ENCODE results near the gene ALG10.
"Not testable (repeated sequence)": the region's sequence is repeated elsewhere in the genome, so short reads cannot be mapped to it uniquely, and the experiment has no call there.

The ALG10 gene

GRCh38 chr12:34022079-34022830 is at the start of gene ALG10:
Gene ALG10 (plus strand): TSS chr12:34022496. CDS start chr12:34022600, 104 bp downstream.
- peak; percentile 91 to 94 for DNase-seq (ENCODE audit: low read depth in 2 of 2)

GRCh38 chr12:33972884-33973283 is 49.4 kb upstream of the ALG10 start:
- not testable (repeated sequence) for DNase-seq (ENCODE audit: low read depth in 2 of 2)

- no peak for DNase-seq (ENCODE audit: low read depth in 2 of 2)
Observed at GRCh38 chr12:33977887-33978286, 44.4 kb upstream of the ALG10 start.

GRCh38 chr12:33988197-33988805 is 34.0 kb upstream of the ALG10 start:
- DNase-seq (ENCODE audit: low read depth in 2 of 2): no peak

- DNase-seq (ENCODE audit: low read depth in 2 of 2): no peak
Observed at GRCh38 chr12:33988913-33989312, 33.4 kb upstream of the ALG10 start.

GRCh38 chr12:33994857-33995808 is 27.2 kb upstream of the ALG10 start:
- DNase-seq (ENCODE audit: low read depth in 2 of 2): no peak

GRCh38 chr12:34008835-34009234 is 13.5 kb upstream of the ALG10 start:
- DNase-seq (ENCODE audit: low read depth in 2 of 2): not testable (repeated sequence)

GRCh38 chr12:34016361-34016760 is 5.9 kb upstream of the ALG10 start:
- no peak for DNase-seq (ENCODE audit: low read depth in 2 of 2)

GRCh38 chr12:34021071-34021470 is 1.2 kb upstream of the ALG10 start:
- DNase-seq (ENCODE audit: low read depth in 2 of 2): no peak

GRCh38 chr12:34027661-34028060 is 5.4 kb downstream of the ALG10 start:
- not testable (repeated sequence) for DNase-seq (ENCODE audit: low read depth in 2 of 2)

GRCh38 chr12:34030591-34030990 is 8.3 kb downstream of the ALG10 start:
- no peak for DNase-seq (ENCODE audit: low read depth in 2 of 2)

GRCh38 chr12:34033628-34034296 is 11.5 kb downstream of the ALG10 start:
- DNase-seq (ENCODE audit: low read depth in 2 of 2): no peak

GRCh38 chr12:34038357-34038756 is 16.1 kb downstream of the ALG10 start:
- DNase-seq (ENCODE audit: low read depth in 2 of 2): not testable (repeated sequence)

GRCh38 chr12:34046570-34046969 is 24.3 kb downstream of the ALG10 start:
- no peak for DNase-seq (ENCODE audit: low read depth in 2 of 2)

GRCh38 chr12:34047855-34048254 is 25.6 kb downstream of the ALG10 start:
- not testable (repeated sequence) for DNase-seq (ENCODE audit: low read depth in 2 of 2)

- DNase-seq (ENCODE audit: low read depth in 2 of 2): no peak
Observed at GRCh38 chr12:34048714-34049113, 26.4 kb downstream of the ALG10 start.

- DNase-seq (ENCODE audit: low read depth in 2 of 2): no peak
Observed at GRCh38 chr12:34051486-34051885, 29.2 kb downstream of the ALG10 start.

GRCh38 chr12:34054938-34055337 is 32.6 kb downstream of the ALG10 start:
- no peak for DNase-seq (ENCODE audit: low read depth in 2 of 2)

Measured in activated CD8-positive, alpha-beta memory T cell treated with anti-CD3 and anti-CD28 coated beads for 4 hours (primary cell).